Measurements from ENCODE around the gene STARD5. TPM values are rescaled to one million over a fixed set of nuclear protein-coding genes. Genes with fewer than 3 reads are reported as not detected.

STARD5 gene
- total RNA-seq, 2 experiments from 2014 or later, result 6.5 to 20.3 TPM

- intact Hi-C loops (cut with micrococcal nuclease; ENCODE audit: unreplicated experiment), result loop anchor here (5.0 kb wide), 3 partner anchors 268 to 808 kb away; partner anchors contain the start of gene MEX3B
- Histone ChIP-seq H3K27ac (ENCODE audit: low read depth, low read length, poor library complexity, severe bottlenecking) (peak overlapping the region; percentile 37), H3K79me2 (ENCODE audit: insufficient read depth, low read depth, low read length) (no peaks in the 10 kb centered on the region), H3K36me3 (ENCODE audit: insufficient read depth, low read length) (no peaks in the 10 kb centered on the region), H3K9me2 (ENCODE audit: insufficient read depth, low read length) (no peaks in the 10 kb centered on the region), H2AFZ (ENCODE audit: low read length) (peak overlapping the region; percentile 93), H3K4me3 (ENCODE audit: low read depth, low read length, poor library complexity, severe bottlenecking) (peak overlapping the region; percentile 27), H3K9me3 (ENCODE audit: low read length) (no peaks in the 10 kb centered on the region), H3K4me1 (ENCODE audit: insufficient read depth, low read length, poor library complexity, severe bottlenecking) (peaks cover 21% of the 10 kb centered on the region), H3K4me2 (ENCODE audit: low read length) (peak overlapping the region; percentile 64), H4K20me1 (ENCODE audit: insufficient read depth, low read length) (no peaks in the 10 kb centered on the region)
- ChIA-PET POLR2A (interaction anchor here (0.7 to 1.5 kb wide), 15 partner anchors 9 to 990 kb away, joined by 3 to 8 read pairs (median 4); partner anchors contain the start of gene STARD5), CTCF (ENCODE audit: unreplicated experiment) (interaction anchor here (0.8 to 2.3 kb wide), 19 partner anchors 9 to 811 kb away, joined by 3 to 58 read pairs (median 4); no protein-coding TSS in a partner anchor)
- TF ChIP-seq EZH2phosphoT487 (IDR thresholded peaks at IDR 0.05; ENCODE audit: borderline replicate concordance, low read depth, low read length) (no peak), CTCF (conservative IDR thresholded peaks at IDR 0.05; ENCODE audit: low read length) (no peak)
- peak; percentile 82 for DNase-seq (ENCODE audit: low spot score)
- BruUV-seq (replicated peaks), result no TSS peak
Measured at GRCh38 chr15:81265256-81265943, 58.5 kb downstream of the STARD5 start.

- ChIA-PET POLR2A (no interaction called here), CTCF (ENCODE audit: unreplicated experiment) (no interaction called here)
- no TSS peak for BruUV-seq (replicated peaks)
- intact Hi-C loops (cut with micrococcal nuclease; ENCODE audit: unreplicated experiment), result no loop called here
- Histone ChIP-seq H3K4me1 (ENCODE audit: insufficient read depth, low read length, poor library complexity, severe bottlenecking) (peaks cover 21% of the 10 kb centered on the region), H3K36me3 (ENCODE audit: insufficient read depth, low read length) (no peaks in the 10 kb centered on the region), H3K4me3 (ENCODE audit: low read depth, low read length, poor library complexity, severe bottlenecking) (no peak overlapping the region), H2AFZ (ENCODE audit: low read length) (peak overlapping the region; percentile 13; the same call in 1 of the 2 replicates), H3K9me3 (ENCODE audit: low read length) (no peaks in the 10 kb centered on the region), H3K79me2 (ENCODE audit: insufficient read depth, low read depth, low read length) (no peaks in the 10 kb centered on the region), H3K4me2 (ENCODE audit: low read length) (no peak overlapping the region), H3K27ac (ENCODE audit: low read depth, low read length, poor library complexity, severe bottlenecking) (no peak overlapping the region), H3K9me2 (ENCODE audit: insufficient read depth, low read length) (no peaks in the 10 kb centered on the region), H4K20me1 (ENCODE audit: insufficient read depth, low read length) (no peaks in the 10 kb centered on the region)
- TF ChIP-seq CTCF (conservative IDR thresholded peaks at IDR 0.05; ENCODE audit: low read length) (no peak), EZH2phosphoT487 (IDR thresholded peaks at IDR 0.05; ENCODE audit: borderline replicate concordance, low read depth, low read length) (no peak)
- no peak for DNase-seq (ENCODE audit: low spot score)
Measured at GRCh38 chr15:81264072-81264857, 59.7 kb downstream of the STARD5 start.
